ENCODE results near the gene ADCY2.

ADCY2 gene

GRCh38 chr5:7794311-7794710 is 398.4 kb downstream of the ADCY2 start:
- DNase-seq, result no peak

DNA sequence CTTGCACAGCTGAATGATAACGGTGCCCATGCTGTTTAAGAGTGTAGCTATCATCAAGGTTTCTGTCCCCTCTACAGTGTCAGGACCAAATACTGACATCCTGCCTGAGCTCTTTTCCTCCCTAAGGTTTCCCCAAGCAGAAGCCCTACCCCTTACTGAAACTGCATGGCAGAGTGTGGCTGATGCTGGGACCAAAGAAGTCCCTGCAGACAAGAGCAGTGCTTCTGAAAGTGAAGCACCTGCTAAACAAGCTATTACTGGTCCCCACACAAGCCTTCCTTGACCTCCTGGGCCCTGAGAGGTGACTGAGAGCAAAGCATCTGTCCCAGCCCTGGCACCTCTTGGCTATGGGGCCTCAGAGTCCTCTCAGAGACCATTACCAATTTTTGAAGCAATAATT is 398.9 kb downstream of the ADCY2 start:
- DNase-seq, result no peak

- no peak for DNase-seq
Measured at GRCh38 chr5:7795306-7795705, 399.4 kb downstream of the ADCY2 start.

GRCh38 chr5:7801891-7802614 is 406.1 kb downstream of the ADCY2 start:
- DNase-seq, result no peak

GRCh38 chr5:7802855-7803254 is 406.9 kb downstream of the ADCY2 start:
- no peak for DNase-seq

- no peak for DNase-seq
Measured at GRCh38 chr5:7803937-7804336, 408.0 kb downstream of the ADCY2 start.

DNA sequence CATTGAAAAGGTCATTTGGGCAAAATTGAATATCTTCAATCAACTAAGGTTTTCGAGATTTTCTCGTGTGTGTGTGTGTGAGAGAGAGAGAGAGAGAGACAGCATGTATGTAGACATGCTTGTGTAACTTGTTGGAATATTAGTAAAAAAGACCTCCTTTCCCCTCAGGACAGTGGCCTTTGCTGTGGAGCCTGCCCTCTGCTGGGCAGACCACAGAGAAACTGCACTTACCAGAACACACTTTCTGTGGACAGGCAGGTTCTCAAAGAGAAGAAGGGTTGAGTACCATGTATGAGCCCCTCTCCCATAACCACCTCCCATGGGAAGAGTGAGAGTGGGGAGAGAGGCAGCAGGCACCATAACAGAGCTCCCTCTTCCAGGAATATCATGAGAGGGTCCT is 409.4 kb downstream of the ADCY2 start:
- no peak for DNase-seq

DNA sequence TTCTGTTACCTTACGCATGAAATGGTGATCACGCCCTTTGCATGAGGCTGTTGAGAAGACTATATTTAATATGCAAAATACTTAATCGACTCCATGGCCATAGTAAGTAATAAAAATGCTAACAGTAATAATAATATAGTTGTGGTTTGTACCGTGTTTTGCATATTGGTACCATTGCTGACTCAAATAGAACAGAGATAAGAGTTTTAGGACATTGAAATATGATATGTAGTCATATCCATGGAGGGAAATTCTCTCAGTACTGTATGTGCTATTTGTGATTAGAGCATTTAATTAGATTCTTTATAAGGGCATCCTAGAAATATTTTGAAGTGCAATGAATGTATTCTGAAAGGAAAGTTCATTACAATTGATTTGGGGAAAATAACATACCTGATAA is 413.1 kb downstream of the ADCY2 start:
- DNase-seq, result no peak

DNA sequence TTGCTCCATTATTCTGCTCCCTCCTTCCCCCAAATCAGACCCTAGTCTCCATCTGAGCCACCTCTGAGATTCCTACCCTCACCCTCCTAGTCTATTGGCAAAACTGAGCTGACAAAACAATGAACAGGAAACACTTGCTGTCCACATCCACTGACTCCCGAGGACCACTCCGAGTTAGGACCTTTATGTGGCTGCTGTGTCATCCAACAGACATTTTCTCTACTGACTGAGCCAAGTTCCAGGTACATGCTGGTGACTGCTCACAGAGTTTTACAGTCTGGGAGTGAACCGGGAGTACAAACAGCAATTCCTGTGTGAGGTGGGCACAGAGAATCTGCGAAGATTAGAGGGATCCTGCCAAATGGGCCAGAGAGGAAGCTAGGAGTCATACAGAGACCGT is 415.8 kb downstream of the ADCY2 start:
- no peak for DNase-seq

GRCh38 chr5:7813007-7813406 is 417.1 kb downstream of the ADCY2 start:
- no peak for DNase-seq

GRCh38 chr5:7813576-7813975 is 417.6 kb downstream of the ADCY2 start:
- no peak for DNase-seq

- DNase-seq, result no peak
Measured at GRCh38 chr5:7814816-7815215, 418.9 kb downstream of the ADCY2 start.

- DNase-seq, result peak; percentile 40
Measured at GRCh38 chr5:7815892-7816534, 420.1 kb downstream of the ADCY2 start.

GRCh38 chr5:7816535-7816901 is 420.6 kb downstream of the ADCY2 start:
- no peak for DNase-seq

DNA sequence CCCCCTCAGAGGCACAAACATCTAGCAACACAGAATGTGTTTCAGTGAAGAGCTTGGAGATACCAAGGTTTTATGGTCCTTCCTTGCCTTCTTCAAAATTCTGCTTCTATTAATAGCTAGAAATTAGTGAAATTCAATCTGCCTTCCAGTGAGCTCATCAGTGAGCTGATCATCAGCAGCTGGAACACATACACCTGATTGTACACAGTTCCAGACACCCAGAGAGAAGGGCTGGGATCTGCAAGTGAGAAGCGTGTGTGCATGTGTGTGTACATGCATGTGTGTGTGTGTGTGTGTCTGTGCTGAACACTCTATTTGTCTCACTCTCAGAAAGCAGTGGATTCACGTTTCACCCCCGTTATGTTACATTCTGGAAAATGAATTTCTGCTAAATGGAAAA is 426.5 kb downstream of the ADCY2 start:
- no peak for DNase-seq

- no peak for DNase-seq
Measured at GRCh38 chr5:7823594-7823993, 427.7 kb downstream of the ADCY2 start.

GRCh38 chr5:7824995-7825394 is 429.1 kb downstream of the ADCY2 start:
- DNase-seq, result no peak

- DNase-seq, result no peak
Measured at GRCh38 chr5:7825630-7826029, 429.7 kb downstream of the ADCY2 start.

DNA sequence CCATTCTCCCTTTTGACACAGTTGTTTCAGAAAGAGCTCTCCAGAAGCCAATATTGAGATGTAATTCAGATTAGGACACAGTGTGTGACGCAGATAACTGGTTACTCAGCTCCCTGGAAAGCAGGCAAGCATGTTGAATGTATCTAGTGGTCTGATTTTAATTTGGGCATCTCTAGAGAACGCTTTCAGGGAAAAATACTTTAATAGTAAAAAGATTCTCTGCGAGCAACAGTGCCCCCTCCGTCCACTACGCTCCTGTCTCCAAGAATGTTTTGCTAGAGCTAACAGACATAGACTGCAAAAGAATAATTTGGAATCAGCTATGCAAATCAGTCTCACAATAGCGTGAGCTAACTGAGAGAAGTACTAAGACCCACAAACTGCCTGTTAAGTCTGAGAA is 431.7 kb downstream of the ADCY2 start:
- DNase-seq, result no peak

DNA sequence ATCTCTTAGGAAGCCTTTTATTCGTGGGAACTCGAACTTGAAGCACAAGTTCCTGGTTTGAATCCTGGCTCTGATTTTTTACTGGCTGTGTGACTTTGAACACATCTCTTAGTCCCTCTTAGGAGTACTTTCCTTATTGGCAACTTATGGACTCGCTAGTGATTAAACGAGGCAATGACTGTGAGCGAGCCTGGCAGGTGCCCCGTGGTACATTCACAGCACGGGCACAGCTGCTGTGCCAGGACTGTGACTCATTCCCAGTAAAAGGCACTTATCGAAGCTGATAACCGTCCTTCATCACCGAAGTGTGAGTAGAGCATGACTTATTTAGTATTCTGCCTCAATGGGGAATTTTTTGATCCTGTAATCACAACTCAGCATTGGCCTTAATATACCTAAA is 432.3 kb downstream of the ADCY2 start:
- DNase-seq, result no peak

- no peak for DNase-seq
Measured at GRCh38 chr5:7834982-7835381, 439.0 kb downstream of the ADCY2 start.

DNA sequence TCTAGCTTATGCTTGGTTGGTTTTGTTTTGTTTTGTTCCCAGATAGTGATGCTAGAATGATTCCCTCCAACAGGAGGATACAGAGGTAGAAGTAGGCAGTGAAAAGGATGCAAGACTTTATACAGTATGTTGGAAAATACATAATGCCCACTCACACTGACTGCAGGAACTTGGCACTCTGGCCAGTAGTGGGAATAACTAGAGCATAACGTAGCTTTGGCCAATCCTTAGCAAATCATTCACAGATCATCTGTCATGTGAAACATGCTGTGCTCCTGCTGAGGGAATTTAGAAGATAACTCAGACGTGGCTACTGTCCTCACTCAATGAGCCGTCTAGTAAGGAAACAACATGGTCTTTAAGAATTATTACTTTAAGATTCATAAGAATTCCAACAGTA is 441.5 kb downstream of the ADCY2 start:
- no peak for DNase-seq

DNA sequence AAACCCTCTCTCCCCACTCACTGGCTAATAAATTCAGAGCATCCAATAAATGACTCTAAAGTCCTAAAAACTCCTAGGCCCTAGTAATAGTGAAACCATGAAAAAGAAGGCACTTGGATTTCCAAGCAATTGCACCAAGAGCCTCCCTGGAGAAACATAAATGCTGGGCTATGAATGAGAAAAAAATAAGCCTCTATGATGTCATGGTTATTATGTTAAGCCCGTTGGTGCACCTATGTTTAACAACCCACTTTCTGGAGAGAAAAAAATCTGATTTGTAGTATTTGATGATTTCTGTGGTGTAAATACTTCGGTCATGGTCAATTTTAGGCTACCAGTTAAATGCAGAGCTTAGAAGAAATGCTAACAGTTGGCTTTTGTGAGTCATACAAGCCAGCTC is 446.6 kb downstream of the ADCY2 start:
- no peak for DNase-seq

DNA sequence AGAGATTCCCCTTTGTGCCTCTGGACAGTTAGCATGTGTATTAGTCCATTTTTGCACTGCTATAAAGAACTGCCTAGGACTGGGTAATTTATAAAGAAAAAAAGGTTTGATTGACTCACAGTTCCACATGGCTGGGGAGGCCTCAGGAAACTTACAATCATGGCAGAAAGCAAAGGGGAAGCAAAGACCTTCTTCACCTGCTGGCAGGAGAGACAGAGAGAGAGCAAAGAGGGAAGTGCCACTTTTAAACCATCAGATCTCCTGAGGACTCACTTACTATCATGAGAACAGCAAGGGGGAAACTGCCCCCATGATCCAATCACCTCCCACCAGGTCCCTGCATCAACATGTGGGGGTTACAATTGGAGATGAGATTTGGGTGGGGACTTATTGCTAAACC is 449.0 kb downstream of the ADCY2 start:
- no peak for DNase-seq

GRCh38 chr5:7845557-7845956 is 449.6 kb downstream of the ADCY2 start:
- no peak for DNase-seq
